SH-SY5Y (cell line): ENCODE measurements around the gene HGD.

ENCODE experiments used
- GATA2 ChIP-seq: IDR thresholded peaks from 2 replicates; pipeline ENCODE4 v1.6.1; 2011; ENCODE audit warnings: mild to moderate bottlenecking, low read depth, low read length
- GATA3 ChIP-seq: IDR thresholded peaks from 2 replicates; pipeline ENCODE4 v1.6.1; 2011; ENCODE audit warnings: low read depth, mild to moderate bottlenecking, low read length, moderate library complexity

DNA sequence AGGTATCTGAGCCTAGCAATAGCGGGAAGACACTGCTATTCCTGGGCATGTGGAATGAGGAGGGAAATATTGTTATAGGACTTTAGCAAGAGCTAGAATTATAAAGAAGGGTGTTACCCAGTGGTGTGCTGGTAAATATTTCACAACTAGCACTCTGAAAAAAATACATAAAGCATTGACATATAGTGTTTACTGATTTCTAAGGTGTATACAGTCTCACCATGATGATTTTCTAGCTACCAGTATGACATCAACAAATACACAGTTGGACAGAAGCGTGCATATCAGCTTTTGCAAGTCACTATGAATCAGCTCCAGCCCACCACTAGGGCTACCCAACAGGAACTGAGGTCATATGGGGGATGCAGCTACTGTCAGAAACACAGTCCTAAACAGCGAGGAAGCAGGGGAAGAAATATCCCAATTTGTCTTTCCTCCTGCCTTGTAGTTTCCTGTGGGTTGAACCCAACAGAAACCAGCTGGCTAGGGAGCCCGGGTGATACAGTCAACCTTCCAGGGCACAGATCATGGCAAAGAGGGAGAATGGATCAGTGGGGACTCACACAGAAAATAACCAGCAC lies 39.6 kb downstream of the HGD start:
- TF ChIP-seq GATA2 (no peak), GATA3 (no peak)
